Thyroid gland (tissue), 4 donors: ENCODE measurements around the gene GPR6.

Experiments
- CTCF ChIP-seq, 6 experiments: fragments of 200-600 bp in 3 of 6; fragments of 450-650 bp in 3 of 6; sonication (generic) in 3 of 6; IDR thresholded peaks; one replicate each; pipeline ENCODE4 v1.5.1; 2016 to 2019; ENCODE audit warnings: antibody characterized with exemption in 6 of 6, mild to moderate bottlenecking in 2 of 6, inconsistent platforms in 1 of 6, moderate library complexity in 1 of 6
- POLR2A ChIP-seq, 2 donors: fragments of 450-650 bp; IDR thresholded peaks; one replicate each; pipeline ENCODE4 v1.6.1; 2017; ENCODE audit warnings: antibody characterized with exemption in 2 of 2, mild to moderate bottlenecking in 2 of 2, moderate library complexity in 1 of 2

- TF ChIP-seq CTCF (IDR thresholded peaks at IDR 0.05): no peak
- no peak for TF ChIP-seq POLR2A (IDR thresholded peaks at IDR 0.05)
Measured at GRCh38 chr6:109962271-109962670, 15.8 kb upstream of the GPR6 start.
